GM23338 (cell line): ENCODE data around the gene PTMA.

Experiments
- CREB1 ChIP-seq: fragments of 250-450 bp; sonication (Bioruptor Pico); IDR thresholded peaks from 2 replicates; pipeline ENCODE4 v1.5.0; 2020; ENCODE audit warnings: low read depth, mild to moderate bottlenecking, moderate library complexity
- EZH2 ChIP-seq: fragments of 200-600 bp; sonication (generic); IDR thresholded peaks from one replicate; pipeline ENCODE4 v1.8.0; 2017; ENCODE audit warnings: antibody characterized with exemption, mild to moderate bottlenecking, low read depth; ENCODE audit not compliant: unreplicated experiment
- EZH2phosphoT487 ChIP-seq: fragments of 200-600 bp; sonication (generic); IDR thresholded peaks from one replicate; pipeline ENCODE4 v1.8.1; 2018; ENCODE audit warnings: antibody characterized with exemption; ENCODE audit not compliant: unreplicated experiment
- JUNB ChIP-seq: IDR thresholded peaks from one replicate; pipeline ENCODE4 v1.6.1; 2016; ENCODE audit warnings: antibody characterized with exemption; ENCODE audit not compliant: unreplicated experiment
- NANOG ChIP-seq: IDR thresholded peaks from 2 replicates; pipeline ENCODE4 v1.6.1; 2016; ENCODE audit warnings: antibody characterized with exemption, borderline replicate concordance
- POLR2AphosphoS5 ChIP-seq: IDR thresholded peaks from 2 replicates; pipeline ENCODE4 v1.6.1; 2016; ENCODE audit warnings: antibody characterized with exemption, low read depth
- STAT1 ChIP-seq: IDR thresholded peaks from one replicate; pipeline ENCODE4 v1.6.1; 2016; ENCODE audit warnings: antibody characterized with exemption; ENCODE audit not compliant: unreplicated experiment
- ZNF114 ChIP-seq: fragments of 250-450 bp; sonication (Bioruptor Pico); IDR thresholded peaks from 2 replicates; pipeline ENCODE4 v1.5.0; 2020; ENCODE audit warnings: mild to moderate bottlenecking, moderate library complexity
- ZNF331 ChIP-seq: fragments of 250-450 bp; sonication (Bioruptor Pico); IDR thresholded peaks from 2 replicates; pipeline ENCODE4 v1.5.0; 2020; ENCODE audit warnings: low read depth, mild to moderate bottlenecking, moderate library complexity
- TF ChIP-seq, protein P1 (sequence below), 2 experiments: fragments of 200-600 bp in 1 of 2; sonication (generic) in 1 of 2; conservative IDR thresholded peaks; 2 replicates each; pipeline versions ENCODE4 v1.5.1 to v1.6.1; 2016 to 2017; ENCODE audit warnings: antibody characterized with exemption in 2 of 2, low read depth in 2 of 2, mild to moderate bottlenecking in 2 of 2, moderate library complexity in 1 of 2
- TF ChIP-seq, protein P2 (sequence below): IDR thresholded peaks from one replicate; pipeline ENCODE4 v1.6.1; 2018; ENCODE audit warnings: antibody characterized with exemption; ENCODE audit not compliant: unreplicated experiment
- TF ChIP-seq, protein P3 (sequence below): IDR thresholded peaks from 2 replicates; pipeline ENCODE4 v1.6.1; 2016; ENCODE audit warnings: antibody characterized with exemption
- TF ChIP-seq, protein P4 (sequence below): fragments of 250-450 bp; sonication (Bioruptor Pico); IDR thresholded peaks from 2 replicates; pipeline ENCODE4 v1.5.0; 2020; ENCODE audit warnings: mild to moderate bottlenecking, moderate library complexity

DNA sequence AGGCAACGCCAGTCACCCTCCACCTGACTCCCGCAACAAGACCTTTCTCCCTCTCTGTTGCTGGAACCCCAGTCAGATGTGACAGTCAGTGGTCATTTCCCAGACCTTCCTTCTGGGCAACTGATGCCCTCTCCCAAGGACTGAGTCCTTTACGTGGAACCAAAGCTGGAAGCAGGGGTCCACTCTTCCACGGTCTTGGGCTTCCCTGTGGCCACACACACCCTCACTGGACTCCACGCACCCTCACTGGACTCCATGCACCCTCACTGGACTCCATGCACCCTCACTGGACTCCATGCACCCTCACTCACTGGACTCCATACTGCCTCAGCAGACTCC, 7.1 kb downstream of the PTMA start:
- TF ChIP-seq, protein P1, sequence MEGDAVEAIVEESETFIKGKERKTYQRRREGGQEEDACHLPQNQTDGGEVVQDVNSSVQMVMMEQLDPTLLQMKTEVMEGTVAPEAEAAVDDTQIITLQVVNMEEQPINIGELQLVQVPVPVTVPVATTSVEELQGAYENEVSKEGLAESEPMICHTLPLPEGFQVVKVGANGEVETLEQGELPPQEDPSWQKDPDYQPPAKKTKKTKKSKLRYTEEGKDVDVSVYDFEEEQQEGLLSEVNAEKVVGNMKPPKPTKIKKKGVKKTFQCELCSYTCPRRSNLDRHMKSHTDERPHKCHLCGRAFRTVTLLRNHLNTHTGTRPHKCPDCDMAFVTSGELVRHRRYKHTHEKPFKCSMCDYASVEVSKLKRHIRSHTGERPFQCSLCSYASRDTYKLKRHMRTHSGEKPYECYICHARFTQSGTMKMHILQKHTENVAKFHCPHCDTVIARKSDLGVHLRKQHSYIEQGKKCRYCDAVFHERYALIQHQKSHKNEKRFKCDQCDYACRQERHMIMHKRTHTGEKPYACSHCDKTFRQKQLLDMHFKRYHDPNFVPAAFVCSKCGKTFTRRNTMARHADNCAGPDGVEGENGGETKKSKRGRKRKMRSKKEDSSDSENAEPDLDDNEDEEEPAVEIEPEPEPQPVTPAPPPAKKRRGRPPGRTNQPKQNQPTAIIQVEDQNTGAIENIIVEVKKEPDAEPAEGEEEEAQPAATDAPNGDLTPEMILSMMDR (conservative IDR thresholded peaks at IDR 0.05; ENCODE audit: low read depth in 2 of 2) = no peak
- no peak for TF ChIP-seq NANOG
- TF ChIP-seq, protein P2, sequence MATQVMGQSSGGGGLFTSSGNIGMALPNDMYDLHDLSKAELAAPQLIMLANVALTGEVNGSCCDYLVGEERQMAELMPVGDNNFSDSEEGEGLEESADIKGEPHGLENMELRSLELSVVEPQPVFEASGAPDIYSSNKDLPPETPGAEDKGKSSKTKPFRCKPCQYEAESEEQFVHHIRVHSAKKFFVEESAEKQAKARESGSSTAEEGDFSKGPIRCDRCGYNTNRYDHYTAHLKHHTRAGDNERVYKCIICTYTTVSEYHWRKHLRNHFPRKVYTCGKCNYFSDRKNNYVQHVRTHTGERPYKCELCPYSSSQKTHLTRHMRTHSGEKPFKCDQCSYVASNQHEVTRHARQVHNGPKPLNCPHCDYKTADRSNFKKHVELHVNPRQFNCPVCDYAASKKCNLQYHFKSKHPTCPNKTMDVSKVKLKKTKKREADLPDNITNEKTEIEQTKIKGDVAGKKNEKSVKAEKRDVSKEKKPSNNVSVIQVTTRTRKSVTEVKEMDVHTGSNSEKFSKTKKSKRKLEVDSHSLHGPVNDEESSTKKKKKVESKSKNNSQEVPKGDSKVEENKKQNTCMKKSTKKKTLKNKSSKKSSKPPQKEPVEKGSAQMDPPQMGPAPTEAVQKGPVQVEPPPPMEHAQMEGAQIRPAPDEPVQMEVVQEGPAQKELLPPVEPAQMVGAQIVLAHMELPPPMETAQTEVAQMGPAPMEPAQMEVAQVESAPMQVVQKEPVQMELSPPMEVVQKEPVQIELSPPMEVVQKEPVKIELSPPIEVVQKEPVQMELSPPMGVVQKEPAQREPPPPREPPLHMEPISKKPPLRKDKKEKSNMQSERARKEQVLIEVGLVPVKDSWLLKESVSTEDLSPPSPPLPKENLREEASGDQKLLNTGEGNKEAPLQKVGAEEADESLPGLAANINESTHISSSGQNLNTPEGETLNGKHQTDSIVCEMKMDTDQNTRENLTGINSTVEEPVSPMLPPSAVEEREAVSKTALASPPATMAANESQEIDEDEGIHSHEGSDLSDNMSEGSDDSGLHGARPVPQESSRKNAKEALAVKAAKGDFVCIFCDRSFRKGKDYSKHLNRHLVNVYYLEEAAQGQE = no peak
- TF ChIP-seq EZH2 = no peak
- TF ChIP-seq EZH2phosphoT487 = no peak
- TF ChIP-seq POLR2AphosphoS5 = no peak
- TF ChIP-seq, protein P3, sequence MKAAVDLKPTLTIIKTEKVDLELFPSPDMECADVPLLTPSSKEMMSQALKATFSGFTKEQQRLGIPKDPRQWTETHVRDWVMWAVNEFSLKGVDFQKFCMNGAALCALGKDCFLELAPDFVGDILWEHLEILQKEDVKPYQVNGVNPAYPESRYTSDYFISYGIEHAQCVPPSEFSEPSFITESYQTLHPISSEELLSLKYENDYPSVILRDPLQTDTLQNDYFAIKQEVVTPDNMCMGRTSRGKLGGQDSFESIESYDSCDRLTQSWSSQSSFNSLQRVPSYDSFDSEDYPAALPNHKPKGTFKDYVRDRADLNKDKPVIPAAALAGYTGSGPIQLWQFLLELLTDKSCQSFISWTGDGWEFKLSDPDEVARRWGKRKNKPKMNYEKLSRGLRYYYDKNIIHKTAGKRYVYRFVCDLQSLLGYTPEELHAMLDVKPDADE = no peak
- TF ChIP-seq ZNF114 (CRISPR knock-in tag) = no peak
- no peak for TF ChIP-seq CREB1 (CRISPR knock-in tag)
- TF ChIP-seq, protein P4, sequence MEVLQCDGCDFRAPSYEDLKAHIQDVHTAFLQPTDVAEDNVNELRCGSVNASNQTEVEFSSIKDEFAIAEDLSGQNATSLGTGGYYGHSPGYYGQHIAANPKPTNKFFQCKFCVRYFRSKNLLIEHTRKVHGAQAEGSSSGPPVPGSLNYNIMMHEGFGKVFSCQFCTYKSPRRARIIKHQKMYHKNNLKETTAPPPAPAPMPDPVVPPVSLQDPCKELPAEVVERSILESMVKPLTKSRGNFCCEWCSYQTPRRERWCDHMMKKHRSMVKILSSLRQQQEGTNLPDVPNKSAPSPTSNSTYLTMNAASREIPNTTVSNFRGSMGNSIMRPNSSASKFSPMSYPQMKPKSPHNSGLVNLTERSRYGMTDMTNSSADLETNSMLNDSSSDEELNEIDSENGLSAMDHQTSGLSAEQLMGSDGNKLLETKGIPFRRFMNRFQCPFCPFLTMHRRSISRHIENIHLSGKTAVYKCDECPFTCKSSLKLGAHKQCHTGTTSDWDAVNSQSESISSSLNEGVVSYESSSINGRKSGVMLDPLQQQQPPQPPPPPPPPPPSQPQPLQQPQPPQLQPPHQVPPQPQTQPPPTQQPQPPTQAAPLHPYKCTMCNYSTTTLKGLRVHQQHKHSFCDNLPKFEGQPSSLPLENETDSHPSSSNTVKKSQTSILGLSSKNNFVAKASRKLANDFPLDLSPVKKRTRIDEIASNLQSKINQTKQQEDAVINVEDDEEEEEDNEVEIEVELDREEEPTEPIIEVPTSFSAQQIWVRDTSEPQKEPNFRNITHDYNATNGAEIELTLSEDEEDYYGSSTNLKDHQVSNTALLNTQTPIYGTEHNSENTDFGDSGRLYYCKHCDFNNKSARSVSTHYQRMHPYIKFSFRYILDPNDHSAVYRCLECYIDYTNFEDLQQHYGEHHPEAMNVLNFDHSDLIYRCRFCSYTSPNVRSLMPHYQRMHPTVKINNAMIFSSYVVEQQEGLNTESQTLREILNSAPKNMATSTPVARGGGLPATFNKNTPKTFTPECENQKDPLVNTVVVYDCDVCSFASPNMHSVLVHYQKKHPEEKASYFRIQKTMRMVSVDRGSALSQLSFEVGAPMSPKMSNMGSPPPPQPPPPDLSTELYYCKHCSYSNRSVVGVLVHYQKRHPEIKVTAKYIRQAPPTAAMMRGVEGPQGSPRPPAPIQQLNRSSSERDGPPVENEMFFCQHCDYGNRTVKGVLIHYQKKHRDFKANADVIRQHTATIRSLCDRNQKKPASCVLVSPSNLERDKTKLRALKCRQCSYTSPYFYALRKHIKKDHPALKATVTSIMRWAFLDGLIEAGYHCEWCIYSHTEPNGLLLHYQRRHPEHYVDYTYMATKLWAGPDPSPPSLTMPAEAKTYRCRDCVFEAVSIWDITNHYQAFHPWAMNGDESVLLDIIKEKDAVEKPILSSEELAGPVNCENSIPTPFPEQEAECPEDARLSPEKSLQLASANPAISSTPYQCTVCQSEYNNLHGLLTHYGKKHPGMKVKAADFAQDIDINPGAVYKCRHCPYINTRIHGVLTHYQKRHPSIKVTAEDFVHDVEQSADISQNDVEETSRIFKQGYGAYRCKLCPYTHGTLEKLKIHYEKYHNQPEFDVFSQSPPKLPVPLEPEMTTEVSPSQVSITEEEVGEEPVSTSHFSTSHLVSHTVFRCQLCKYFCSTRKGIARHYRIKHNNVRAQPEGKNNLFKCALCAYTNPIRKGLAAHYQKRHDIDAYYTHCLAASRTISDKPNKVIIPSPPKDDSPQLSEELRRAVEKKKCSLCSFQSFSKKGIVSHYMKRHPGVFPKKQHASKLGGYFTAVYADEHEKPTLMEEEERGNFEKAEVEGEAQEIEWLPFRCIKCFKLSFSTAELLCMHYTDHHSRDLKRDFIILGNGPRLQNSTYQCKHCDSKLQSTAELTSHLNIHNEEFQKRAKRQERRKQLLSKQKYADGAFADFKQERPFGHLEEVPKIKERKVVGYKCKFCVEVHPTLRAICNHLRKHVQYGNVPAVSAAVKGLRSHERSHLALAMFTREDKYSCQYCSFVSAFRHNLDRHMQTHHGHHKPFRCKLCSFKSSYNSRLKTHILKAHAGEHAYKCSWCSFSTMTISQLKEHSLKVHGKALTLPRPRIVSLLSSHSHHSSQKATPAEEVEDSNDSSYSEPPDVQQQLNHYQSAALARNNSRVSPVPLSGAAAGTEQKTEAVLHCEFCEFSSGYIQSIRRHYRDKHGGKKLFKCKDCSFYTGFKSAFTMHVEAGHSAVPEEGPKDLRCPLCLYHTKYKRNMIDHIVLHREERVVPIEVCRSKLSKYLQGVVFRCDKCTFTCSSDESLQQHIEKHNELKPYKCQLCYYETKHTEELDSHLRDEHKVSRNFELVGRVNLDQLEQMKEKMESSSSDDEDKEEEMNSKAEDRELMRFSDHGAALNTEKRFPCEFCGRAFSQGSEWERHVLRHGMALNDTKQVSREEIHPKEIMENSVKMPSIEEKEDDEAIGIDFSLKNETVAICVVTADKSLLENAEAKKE = no peak
- no peak for TF ChIP-seq JUNB
- TF ChIP-seq STAT1 = no peak
- no peak for TF ChIP-seq ZNF331 (CRISPR knock-in tag)
